GM21717 (cell line): ENCODE data around the gene ALKBH5.

Experiments used
- ATAC-seq: cut with Tn5 transposase; IDR thresholded peaks from one replicate; pipeline ENCODE4 v1.9.1; 2021; ENCODE audit warnings: mild to moderate bottlenecking, moderate library complexity; ENCODE audit not compliant: unreplicated experiment

ALKBH5 gene

DNA sequence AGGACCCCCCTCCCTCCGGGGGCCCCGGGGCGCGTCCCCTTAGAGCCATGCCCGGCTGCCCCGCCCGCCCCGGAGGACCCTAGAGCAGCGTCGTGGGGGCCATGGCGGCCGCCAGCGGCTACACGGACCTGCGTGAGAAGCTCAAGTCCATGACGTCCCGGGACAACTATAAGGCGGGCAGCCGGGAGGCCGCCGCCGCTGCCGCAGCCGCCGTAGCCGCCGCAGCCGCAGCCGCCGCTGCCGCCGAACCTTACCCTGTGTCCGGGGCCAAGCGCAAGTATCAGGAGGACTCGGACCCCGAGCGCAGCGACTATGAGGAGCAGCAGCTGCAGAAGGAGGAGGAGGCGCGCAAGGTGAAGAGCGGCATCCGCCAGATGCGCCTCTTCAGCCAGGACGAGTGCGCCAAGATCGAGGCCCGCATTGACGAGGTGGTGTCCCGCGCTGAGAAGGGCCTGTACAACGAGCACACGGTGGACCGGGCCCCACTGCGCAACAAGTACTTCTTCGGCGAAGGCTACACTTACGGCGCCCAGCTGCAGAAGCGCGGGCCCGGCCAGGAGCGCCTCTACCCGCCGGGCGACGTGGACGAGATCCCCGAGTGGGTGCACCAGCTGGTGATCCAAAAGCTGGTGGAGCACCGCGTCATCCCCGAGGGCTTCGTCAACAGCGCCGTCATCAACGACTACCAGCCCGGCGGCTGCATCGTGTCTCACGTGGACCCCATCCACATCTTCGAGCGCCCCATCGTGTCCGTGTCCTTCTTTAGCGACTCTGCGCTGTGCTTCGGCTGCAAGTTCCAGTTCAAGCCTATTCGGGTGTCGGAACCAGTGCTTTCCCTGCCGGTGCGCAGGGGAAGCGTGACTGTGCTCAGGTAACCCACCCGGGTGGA lies 759 bp downstream of the ALKBH5 start:
- ATAC-seq = peak; percentile 14

DNA sequence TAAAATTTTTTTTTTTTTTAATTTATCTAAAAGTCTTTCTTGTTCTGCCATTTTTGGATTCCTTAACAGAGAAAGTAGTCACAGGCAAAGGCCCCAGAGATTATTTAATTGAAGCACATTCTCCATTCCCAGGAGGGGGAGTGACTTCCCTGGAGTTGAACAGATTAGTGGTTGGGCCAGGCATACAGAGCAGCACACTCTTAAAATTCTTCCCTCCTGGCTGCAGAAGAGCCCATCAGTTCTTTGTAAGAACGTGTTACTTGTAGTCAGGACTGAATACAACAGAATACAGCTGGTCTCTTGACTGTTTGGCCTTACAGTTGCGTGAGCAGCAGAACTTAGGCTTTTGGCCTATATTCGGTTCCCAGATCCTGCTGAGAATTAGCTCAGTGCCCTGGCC lies 1.8 kb downstream of the ALKBH5 start:
- no peak for ATAC-seq

DNA sequence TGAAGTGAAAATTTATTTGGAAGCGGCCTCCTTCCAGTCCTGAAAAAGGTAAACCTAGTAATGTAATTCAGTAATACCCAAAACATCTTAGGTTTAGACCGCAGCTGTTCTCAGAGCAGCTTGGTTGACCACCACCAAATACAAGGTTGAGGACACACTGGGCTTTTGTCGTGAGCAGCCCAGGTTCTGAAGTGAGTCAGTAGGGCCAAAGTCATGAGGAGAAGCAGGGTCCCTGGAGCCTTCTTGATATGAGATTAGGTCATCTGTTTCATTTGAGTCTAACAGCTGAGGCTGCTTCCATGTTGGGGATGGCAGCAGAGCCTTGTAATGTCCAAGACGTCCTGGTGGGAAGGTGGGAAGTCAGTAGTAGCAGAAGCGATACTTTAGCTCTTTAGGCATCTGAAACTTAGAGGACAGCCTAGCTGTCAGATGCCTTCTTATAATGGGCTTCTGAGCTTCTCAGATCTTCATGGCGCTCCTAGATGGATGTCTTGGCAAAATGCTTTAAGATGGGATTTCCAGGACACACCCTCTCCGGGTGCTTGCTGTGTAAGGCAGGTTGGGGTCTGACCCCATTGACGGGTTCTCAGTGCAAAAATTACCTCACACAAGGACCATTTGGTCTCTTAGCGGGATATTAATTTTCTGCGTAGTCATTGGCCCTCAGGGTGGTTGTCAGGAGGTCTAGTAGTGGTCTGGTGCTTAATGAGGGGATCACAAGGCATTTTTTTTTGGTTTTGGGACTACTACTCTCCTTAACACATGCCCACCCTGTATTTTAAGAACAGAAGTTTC lies 2.4 kb downstream of the ALKBH5 start:
- no peak for ATAC-seq

DNA sequence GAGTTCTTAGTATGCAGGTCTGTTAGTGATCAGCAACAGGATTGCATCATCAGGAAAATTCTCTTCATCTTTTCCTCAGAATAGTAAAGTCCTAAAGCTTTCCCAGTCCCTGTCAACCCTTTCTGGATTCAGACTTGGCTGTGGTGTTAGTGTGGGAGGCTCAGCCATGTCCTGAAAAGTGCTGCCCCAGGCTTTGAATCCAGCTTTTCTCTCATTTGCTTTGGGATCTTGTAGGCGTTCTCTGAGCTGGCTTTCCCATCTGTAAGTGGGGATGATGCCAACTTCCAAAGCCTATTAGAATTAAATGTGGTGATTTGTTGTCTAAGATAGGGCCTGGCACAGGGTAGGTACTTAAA lies 3.0 kb downstream of the ALKBH5 start:
- no peak for ATAC-seq

DNA sequence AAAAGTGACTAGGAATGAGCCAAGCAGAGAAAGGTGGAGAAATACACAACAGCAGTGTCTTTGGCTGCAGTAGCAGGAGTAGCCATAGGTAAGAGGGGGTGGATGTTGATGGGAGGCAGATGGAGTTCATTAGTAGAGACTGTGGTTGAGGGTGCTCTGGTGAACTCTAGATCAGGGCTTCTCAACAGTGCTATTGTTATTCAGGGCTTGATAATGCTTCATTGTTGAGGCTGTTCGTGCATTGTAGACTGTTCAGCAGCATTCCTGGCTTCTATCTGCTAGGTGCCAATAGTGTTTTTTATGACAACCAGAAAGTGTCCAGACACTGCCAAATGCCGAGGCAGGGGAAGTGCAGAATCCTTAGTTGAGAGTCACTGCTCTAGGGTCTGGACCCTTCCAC lies 3.6 kb downstream of the ALKBH5 start:
- no peak for ATAC-seq

DNA sequence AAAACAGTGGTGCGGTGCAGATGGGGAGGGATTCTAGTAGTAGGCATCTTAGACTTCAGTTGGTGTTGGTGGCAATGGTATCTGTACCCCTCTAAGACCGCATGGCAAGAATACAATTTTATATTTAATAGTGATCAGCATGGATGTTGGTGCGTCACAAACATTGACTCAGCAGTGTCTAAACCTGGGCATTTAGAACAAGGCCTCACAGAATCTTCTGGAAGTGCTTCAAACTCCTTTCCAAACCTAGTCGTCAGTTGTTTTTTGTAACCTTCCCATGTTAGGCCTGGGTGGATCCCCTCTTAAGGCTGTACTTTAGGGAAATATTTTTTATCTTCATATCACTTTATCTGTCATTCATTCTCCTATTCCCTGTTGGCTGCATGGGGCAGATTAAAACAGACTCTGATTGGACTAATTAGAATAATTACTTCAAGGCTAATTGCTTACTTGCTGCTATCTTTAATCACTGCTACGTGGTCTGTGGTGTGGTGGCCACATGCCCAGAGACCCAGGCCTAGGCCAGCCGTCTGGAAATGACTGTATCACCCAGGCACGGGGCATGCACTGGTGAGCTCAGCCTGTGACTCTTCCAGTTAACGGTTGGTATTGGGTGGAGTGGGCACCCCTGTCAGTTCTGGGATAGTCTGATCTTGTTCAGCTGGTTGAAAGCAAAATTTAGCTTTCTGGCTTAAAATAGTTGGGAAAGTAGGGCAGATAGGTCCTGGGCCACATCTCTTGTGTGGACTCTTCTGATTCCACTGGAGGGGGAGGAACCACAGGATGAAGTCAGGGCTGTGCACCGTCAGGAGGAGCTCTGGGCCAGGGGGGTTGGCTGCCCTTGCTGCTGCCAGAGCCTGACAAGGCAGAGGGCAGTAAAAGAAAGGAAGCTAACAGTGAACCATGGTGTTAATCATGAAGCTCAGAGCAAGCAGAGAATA lies 4.5 kb downstream of the ALKBH5 start:
- no peak for ATAC-seq

DNA sequence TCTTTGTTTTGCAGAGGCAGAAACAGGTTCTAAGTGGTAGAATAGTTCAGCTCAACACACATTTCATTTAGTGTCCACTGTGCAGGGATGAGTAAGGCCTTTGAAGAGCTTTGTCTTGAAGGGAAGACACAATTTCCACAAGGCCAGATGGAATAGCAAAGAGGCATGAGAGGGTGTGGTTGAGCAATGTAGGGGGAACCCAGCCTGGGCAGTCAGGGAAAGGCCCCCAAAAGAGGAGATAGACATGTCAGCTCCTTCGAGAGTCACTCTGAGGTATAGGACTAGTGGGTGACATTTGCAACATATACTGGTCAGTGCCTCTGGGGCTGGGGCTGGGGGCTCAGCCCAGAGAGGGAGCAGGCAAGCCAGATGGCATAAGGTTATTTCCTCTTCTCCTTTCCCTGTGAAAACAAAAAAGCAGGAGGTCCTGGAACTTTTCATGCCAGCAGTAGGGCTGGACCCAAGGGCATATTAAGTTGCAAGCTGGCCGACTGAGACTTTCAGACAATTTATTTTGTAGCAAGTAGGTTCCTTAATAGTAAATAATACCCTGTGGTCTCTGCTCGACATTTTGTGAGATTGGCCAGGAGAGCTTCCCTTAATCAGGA lies 7.1 kb downstream of the ALKBH5 start:
- ATAC-seq = no peak

DNA sequence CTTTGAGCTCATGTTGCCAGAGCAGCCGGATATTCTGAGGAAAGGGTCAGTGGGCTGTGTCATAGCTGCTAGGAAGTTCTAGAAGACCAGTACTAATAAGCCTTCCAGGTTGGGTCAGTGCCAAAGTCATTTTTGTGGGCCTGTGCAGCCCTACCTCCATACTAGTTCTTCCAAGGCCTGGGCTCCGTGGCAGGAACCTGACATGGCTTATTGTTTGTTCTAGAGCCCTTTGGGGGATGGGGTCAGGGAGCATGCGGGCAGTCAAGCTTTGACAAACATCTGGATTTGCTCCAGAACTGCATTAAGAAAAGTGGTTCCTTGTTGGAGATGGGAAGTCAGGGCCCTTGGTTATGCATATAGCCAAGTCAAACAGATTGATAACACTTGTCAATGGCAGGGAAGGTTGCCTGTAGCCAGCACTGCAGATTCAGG lies 7.6 kb downstream of the ALKBH5 start:
- ATAC-seq = no peak

DNA sequence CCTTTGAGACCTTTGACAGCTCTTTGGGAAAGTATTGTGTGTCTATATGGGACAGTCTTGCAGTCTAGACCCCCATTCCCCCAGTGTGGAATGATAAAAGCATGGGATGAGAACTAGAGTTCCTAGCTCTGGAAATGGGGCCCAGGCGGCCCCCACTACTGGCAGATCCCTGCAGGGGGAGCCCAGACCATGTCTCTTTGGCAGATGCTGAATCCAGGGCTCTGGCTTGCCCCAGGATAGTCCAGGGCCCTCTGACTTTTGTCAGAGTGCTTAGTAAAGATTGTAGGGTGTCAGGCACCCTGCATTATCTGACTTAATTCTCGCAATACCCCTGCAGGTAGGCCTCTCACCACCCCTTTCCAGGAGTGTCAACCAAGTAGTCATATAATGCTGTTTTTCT lies 8.3 kb downstream of the ALKBH5 start:
- ATAC-seq = no peak

DNA sequence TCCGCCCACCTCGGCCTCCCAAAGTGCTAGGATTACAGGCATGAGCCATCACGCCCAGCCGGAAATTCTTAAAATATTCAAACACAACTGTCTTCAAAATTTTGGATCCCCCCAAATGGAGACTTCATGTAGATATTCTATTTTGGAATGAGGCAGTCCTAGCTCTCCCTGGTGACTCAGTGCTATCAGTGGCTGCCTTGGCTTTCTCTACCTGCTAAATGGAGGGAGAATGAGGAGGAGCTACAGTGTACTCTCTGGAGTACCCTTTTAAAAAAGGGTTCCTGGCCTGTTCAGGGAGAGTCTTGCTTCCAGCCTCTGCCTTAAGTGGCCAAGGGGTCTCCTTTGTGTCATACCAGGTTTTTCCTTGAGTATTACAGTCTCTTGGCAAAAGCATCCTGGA lies 10.8 kb downstream of the ALKBH5 start:
- ATAC-seq = no peak

DNA sequence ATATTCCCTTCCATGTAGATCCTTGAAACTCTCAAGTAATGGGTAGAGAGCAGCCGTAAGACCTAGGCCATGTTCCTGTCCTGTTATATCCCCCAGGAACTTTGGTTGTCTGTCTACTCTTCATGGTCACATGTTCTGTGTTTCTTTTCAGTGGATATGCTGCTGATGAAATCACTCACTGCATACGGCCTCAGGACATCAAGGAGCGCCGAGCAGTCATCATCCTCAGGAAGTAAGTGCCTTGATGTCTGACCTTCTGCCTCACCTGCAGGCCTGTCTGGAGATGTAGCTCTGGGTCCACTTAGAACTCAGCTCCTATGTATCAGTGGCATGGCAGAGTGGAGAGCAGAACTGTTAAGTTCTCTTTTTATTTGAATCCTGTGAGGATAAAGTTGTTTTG lies 11.2 kb downstream of the ALKBH5 start:
- ATAC-seq = no peak

DNA sequence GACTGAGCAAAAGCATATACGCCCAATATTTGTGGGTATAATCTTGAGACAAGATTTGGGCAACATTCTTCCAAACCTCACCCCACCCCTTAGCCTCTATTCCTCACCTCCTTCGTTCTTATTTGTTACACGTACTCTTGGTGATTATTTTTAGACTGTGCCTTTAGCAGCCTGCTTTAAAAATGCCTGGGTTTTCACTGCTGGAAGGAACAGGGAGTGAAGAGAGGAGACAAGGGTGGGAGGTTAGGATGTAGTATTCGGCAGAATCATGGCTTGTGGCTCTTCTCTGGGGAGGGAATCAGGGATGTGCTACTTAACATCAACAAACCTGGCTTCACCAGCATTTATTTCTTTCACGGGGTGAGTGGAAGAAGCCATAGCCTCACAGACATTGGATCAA lies 11.6 kb downstream of the ALKBH5 start:
- ATAC-seq = no peak

DNA sequence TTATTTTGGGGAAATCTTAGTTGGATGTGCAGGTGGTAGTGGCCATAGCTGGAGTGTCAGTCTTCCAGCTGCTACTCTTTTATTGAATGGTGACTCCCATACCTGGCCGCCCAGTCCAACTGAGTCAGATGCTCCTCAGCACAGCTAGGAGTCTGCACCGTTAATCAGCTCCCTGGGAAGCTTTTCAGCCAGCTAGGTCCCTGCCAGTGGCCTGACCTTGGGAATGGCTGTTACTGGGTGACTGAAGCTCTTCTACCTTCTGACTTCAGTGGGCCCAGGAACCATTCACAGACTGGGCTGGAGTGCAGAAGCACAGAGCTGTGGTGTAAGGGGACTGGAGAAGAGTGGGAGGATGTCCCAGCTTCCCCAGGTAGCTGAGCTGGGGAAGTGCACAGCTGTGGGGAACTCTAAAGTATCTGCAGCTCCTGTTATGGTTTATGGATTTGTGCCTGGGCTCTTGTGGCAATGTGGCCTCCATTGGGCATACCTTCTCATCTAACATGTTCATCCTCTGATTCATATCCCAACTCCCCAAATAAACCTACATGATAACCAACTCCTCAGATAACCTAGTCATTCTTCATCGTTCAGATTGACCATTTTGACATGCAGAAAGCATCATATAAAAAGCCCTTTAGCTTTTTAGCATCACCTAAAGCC lies 14.0 kb downstream of the ALKBH5 start:
- no peak for ATAC-seq

DNA sequence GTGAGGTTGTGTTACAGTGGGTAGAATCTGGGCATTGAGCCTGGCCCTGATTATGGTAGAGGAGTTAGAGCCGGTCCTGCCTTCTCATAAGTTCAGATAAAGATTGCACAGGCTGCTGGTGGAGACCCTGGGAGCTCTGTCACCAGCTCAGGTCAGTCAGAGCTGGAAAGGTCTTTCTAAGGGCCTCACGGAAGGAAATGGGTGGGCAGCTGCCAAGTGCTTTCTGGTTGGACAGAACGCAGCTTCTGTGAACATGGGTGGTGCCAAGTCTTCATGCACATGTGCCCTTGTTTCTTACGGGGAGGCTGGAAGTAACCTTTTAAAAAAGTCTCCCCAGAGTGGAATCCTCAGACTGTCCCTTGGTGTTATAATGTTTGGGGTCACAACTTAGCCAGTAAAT lies 14.9 kb downstream of the ALKBH5 start:
- ATAC-seq = no peak

DNA sequence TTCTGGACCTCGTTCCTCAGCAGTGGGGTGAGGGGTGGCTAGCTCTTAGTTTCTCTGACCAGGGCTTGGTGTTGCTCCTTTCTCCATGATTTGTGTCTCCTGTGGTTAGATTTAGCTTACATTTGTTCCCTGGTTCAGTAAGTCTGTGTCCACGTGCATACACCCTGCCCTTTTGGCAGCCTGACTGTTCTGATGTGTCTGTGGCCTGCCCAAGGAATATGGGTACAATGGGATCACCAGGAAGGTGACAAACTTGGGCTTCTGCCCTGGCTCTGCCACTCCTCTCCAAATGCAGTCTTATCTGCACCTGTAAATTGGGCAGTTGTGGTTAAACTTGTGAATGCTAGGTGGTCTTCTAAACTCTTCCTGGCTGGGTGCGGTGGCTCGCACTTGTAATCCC lies 17.5 kb downstream of the ALKBH5 start:
- ATAC-seq = no peak

DNA sequence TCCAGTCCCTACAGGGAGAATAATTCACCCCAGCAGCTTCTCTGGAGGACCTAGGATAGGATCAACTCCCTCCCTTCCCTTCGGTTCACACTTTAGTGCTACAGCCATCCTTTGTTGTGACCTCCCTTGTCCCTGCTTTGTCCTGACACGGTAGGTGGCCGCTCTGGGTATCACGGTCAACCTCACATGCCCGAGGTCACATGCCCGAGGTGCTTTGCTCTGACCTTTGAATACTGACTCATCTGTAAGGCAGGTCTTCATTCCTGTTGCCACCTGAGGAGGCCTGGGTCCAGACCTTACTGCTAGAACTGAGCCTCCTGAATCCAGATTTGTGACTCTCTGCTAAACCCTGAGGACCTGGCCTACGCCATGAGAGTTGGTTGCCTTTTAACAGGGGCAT lies 19.7 kb downstream of the ALKBH5 start:
- no peak for ATAC-seq

DNA sequence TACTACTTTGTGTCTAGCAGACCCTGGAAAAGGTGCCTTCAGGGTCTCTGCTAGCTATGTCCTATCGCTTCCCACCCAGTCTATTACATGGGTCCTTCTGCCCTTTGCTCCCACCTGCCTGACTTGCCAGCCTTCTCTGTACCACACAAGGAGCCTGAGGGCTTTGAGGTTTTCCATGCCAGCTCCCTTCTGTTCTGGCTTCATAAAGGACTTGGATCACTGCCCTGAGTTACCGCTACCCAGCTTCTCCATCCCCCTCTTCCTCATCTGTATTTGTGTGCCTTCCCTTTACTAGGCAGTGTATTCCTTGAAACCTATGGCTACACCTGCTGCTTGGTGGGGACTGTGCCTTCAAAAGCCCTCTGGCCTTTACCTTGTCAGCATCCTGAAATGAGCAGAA lies 22.2 kb downstream of the ALKBH5 start:
- no peak for ATAC-seq

DNA sequence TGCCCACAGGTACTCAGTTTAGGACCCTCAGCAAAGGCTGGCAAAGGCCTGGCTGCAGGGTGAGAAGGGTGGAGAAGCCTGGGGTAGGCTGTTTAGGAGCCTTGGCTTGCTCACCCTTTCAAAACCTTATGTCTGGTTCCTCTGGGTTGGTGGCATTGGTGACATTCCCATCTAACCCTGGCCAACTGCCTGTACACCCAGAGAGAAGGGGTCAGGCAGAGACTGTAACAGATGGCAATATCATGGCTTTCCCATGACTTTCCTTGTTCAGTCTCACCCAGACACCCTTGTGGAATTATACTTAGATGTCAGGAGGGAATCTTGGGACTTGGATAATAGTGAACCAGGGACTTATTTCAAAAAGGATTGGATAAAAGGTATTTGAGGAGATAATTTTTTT lies 23.3 kb downstream of the ALKBH5 start:
- no peak for ATAC-seq

DNA sequence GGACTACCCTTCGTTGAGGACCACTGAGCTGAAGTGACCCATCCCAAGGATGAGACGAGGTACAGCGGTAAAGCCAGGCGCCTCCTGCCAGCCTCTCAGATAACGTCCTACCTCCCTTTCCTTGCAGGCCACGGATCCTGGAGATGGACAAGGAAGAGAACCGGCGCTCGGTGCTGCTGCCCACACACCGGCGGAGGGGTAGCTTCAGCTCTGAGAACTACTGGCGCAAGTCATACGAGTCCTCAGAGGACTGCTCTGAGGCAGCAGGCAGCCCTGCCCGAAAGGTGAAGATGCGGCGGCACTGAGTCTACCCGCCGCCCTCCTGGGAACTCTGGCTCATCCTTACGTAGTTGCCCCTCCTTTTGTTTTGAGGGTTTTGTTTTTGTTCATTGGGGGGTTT lies 24.5 kb downstream of the ALKBH5 start:
- ATAC-seq = no peak

DNA sequence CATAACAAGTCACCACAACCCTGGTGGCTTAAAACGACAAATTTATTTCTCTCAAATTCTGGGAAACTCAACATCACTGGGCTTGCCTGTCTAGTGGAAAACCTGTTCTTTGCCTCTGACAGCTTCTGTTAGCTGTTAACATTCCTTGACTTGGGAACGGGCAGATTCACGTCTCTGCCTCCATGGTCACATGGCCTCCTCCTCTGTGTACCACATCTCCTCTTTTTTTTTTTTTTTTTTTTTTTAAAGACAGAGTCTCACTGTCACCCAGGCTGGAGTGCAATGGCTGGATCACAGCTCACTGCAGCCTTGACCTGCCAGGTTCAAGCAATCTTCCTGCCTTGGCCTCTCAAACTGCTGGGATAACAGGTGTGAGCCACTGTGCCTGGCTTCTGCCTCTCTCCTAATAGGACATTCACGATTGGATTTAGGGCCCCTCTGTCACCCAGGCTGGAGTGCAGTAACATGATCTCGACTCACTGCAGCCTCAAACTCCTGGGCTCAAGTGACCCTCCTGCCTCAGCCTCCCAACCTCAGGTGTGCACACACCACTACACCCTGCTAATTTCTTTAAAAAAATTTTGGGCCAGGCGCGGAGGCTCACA lies 30.1 kb downstream of the ALKBH5 start:
- no peak for ATAC-seq
